ENCODE results near the gene VAT1L.

- TF ChIP-seq CTCF (IDR thresholded peaks at IDR 0.05) (no peak), POLR2A (IDR thresholded peaks at IDR 0.05) (no peak), POLR2AphosphoS5 (IDR thresholded peaks at IDR 0.05; ENCODE audit: insufficient read depth in 1 of 2, low read depth in 1 of 2) (no peak)
Observed at GRCh38 chr16:77896415-77897128, 108.2 kb downstream of the VAT1L start.

Data from vagina (tissue), 2 donors.